Measurements from ENCODE around the gene RFC2.

Gene RFC2

DNA sequence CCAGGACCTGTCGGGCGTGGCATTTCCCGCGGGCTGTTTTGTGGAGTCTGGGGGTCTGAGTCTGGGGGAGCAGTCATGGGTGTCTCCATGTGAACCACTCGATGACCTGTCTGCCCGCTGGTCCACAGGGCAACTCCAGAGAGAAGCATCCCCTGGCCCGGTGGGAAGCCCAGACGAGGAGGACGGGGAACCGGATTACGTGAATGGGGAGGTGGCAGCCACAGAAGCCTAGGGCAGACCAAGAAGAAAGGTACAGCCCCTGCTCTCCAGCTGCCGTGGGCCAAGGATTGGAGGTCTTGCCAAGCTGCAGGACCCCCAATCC, 29.7 kb downstream of the RFC2 start:
- H3K4me3 ChIP-seq (ENCODE audit: low read depth, low read length), result no peak overlapping the region
- TF ChIP-seq MYC (IDR thresholded peaks at IDR 0.05; ENCODE audit: low read depth, low read length), result no peak
- TF ChIP-seq, protein P1, sequence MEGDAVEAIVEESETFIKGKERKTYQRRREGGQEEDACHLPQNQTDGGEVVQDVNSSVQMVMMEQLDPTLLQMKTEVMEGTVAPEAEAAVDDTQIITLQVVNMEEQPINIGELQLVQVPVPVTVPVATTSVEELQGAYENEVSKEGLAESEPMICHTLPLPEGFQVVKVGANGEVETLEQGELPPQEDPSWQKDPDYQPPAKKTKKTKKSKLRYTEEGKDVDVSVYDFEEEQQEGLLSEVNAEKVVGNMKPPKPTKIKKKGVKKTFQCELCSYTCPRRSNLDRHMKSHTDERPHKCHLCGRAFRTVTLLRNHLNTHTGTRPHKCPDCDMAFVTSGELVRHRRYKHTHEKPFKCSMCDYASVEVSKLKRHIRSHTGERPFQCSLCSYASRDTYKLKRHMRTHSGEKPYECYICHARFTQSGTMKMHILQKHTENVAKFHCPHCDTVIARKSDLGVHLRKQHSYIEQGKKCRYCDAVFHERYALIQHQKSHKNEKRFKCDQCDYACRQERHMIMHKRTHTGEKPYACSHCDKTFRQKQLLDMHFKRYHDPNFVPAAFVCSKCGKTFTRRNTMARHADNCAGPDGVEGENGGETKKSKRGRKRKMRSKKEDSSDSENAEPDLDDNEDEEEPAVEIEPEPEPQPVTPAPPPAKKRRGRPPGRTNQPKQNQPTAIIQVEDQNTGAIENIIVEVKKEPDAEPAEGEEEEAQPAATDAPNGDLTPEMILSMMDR (IDR thresholded peaks at IDR 0.05; ENCODE audit: low read depth, low read length), result no peak
- no peak for TF ChIP-seq POLR2A (IDR thresholded peaks at IDR 0.05; ENCODE audit: extremely low read depth, insufficient read length)
- TF ChIP-seq, protein P2, sequence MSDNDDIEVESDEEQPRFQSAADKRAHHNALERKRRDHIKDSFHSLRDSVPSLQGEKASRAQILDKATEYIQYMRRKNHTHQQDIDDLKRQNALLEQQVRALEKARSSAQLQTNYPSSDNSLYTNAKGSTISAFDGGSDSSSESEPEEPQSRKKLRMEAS (IDR thresholded peaks at IDR 0.05; ENCODE audit: low read depth, low read length), result no peak
- no peak for DNase-seq (ENCODE audit: low read depth)

DNA sequence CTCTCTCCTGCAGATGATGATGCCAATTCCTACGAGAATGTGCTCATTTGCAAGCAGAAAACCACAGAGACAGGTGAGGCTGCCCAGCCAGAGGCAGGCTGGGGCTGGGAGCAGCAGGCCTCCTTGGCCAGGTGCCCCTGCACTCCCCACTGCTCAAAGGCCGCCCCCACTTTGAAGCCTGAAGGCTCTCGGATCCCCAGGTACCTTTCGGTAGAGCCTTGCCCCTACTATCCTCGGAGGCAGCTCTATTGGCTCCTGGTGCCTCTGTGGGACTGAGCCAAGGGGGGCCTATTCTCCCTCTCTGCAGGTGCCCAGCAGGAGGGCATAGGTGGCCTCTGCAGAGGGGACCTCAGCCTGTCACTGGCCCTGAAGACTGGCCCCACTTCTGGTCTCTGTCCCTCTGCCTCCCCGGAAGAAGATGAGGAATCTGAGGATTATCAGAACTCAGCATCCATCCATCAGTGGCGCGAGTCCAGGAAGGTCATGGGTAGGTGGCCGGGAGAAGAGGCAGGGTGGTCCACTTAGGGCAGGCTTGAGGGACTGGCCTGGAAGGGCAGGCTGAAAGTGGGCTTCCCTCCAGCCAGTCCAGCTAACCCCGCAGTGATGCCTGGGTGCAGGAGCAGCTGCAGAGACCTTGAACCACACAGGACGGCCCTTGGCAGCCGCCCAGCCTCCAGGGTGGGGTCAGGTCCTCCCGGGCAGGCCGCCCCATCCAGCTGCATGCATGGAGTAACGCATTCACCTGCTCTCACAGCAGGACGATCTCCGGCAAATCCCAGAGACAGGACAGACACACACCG, 30.3 kb downstream of the RFC2 start:
- TF ChIP-seq, protein P1 (IDR thresholded peaks at IDR 0.05; ENCODE audit: low read depth, low read length), result no peak
- TF ChIP-seq, protein P2 (IDR thresholded peaks at IDR 0.05; ENCODE audit: low read depth, low read length), result no peak
- TF ChIP-seq POLR2A (IDR thresholded peaks at IDR 0.05; ENCODE audit: extremely low read depth, insufficient read length) (no peak), MYC (IDR thresholded peaks at IDR 0.05; ENCODE audit: low read depth, low read length) (no peak)
- DNase-seq (ENCODE audit: low read depth), result peak; percentile 27
- no peak overlapping the region for H3K4me3 ChIP-seq (ENCODE audit: low read depth, low read length)

DNA sequence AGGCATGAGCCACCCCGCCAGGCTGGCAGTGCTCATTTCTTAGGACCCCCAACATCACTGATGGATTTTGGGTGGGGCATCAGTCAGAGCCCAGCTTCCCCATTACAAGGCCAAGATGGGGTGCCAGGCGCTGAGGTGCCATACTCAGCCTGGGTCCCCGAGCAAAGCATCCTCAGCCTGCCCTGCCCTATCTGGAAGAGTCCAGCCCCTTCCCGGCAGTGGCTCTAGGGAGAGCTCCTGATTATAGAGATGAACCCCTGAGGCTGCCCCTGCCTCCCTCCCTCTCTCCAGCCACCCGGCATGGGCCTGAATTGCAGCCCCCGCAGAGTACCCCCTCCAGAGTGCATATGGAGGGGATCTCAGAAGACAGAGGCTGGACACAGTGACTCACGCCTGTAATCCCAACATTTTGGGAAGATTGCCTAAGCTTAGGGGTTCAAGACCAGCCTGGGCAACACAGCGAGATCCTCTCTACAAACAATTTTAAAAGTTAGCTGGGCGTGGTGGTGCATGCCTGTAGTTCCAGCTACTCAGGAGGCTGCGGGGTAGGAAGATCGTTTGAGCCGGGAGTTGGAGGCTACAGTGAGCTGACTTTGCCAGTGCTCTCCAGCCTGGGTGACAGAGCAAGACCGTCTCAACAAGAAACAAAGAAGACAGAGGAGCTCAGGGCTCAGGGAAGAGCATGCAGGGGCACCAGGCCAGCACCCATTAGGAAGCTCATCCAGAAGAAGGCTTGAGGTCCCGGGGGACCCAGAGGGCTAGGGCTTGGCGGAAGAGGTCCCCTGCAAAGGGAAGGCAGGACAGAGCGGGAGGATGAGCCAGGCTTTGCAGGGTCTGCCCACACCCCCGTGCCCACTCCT, 31.1 kb downstream of the RFC2 start:
- DNase-seq (ENCODE audit: low read depth), result peak; percentile 55
- TF ChIP-seq, protein P2 (IDR thresholded peaks at IDR 0.05; ENCODE audit: low read depth, low read length), result no peak
- no peak for TF ChIP-seq MYC (IDR thresholded peaks at IDR 0.05; ENCODE audit: low read depth, low read length)
- H3K4me3 ChIP-seq (ENCODE audit: low read depth, low read length), result no peak overlapping the region

DNA sequence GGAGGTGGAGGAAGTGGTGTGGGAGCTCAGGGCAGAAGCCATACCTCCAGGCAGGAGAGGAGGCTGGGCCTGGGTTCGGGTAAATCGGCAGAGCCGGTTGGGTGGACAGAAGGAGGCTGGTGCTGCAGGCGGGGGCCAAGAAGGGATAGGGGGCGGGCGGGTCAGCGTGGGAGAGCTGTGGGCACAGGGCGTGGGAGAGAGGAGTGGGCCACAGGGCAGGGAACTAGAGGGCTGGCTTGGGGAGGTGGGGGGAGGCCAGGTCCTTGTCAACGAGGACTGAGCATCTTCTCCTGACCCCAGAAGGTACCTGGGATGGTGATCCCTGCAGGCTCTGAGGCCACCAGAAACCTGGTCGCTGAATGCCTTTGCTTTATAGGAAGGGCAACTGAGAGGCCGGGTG, 32.5 kb downstream of the RFC2 start:
- DNase-seq (ENCODE audit: low read depth), result no peak
- H3K4me3 ChIP-seq (ENCODE audit: low read depth, low read length), result no peak overlapping the region
- TF ChIP-seq MYC (IDR thresholded peaks at IDR 0.05; ENCODE audit: low read depth, low read length) (no peak), POLR2A (IDR thresholded peaks at IDR 0.05; ENCODE audit: extremely low read depth, insufficient read length) (no peak)
- TF ChIP-seq, protein P1 (IDR thresholded peaks at IDR 0.05; ENCODE audit: low read depth, low read length), result no peak
- TF ChIP-seq, protein P2 (IDR thresholded peaks at IDR 0.05; ENCODE audit: low read depth, low read length), result no peak

DNA sequence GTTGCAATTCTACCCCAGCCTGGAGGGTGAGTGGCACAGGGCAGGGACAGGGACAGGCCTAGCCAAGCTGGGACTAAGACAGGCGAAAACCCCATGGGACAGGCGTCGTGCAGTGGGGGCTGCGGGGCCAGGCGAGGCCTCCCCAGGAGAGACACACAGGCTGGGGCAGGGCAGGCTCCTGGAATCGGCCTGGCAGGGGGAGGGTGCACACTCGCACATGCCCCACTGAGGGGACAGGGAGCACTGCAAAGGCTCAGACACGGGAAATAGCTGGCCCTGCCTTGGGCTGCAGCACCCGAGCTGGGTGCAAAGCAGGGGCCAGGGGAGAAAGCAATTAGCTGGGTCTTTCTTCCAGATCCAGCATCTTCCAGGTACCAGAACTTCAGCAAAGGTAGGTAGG, 34.0 kb downstream of the RFC2 start:
- no peak overlapping the region for H3K4me3 ChIP-seq (ENCODE audit: low read depth, low read length)
- peak; percentile 80 for DNase-seq (ENCODE audit: low read depth)
- no peak for TF ChIP-seq POLR2A (IDR thresholded peaks at IDR 0.05; ENCODE audit: extremely low read depth, insufficient read length)
- TF ChIP-seq, protein P1 (IDR thresholded peaks at IDR 0.05; ENCODE audit: low read depth, low read length), result no peak
- TF ChIP-seq, protein P2 (IDR thresholded peaks at IDR 0.05; ENCODE audit: low read depth, low read length), result no peak

DNA sequence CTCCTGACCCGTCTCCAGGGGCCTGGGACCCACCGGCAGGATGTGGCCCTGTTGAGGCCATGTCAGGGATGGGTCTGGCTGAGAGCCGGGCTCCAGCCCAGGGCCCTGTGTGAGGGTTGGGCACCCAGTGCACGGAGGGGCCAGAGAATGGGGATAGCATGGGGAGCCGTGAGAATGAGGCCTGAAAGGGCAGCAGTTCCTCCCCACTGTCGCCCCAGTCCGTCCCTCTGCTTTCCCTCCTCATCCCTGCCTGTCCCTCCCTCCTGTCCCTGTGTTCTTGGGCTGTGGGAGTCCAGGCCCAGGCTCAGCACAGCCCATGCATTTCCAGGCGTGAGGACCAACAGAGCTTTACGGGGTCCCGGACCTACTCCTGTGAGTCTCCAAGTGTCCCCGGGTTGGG, 34.8 kb downstream of the RFC2 start:
- no peak for DNase-seq (ENCODE audit: low read depth)
- TF ChIP-seq POLR2A (IDR thresholded peaks at IDR 0.05; ENCODE audit: extremely low read depth, insufficient read length), result peak; percentile 26
- TF ChIP-seq, protein P2 (IDR thresholded peaks at IDR 0.05; ENCODE audit: low read depth, low read length), result no peak
- TF ChIP-seq, protein P1 (IDR thresholded peaks at IDR 0.05; ENCODE audit: low read depth, low read length), result no peak
- H3K4me3 ChIP-seq (ENCODE audit: low read depth, low read length), result no peak overlapping the region

Measured in NB4 (cell line).